GM12878 (cell line): ENCODE data around the gene PKDREJ. TPM values are rescaled to one million over a fixed set of nuclear protein-coding genes. Genes with fewer than 3 reads are reported as not detected.

Experiments
- ATAC-seq: fragments of 200-7000 bp; cut with Tn5 transposase; 3 replicates; pipeline ENCODE4 v1.9.1; 2020; ENCODE audit warnings: mild to moderate bottlenecking, moderate library complexity
- BruUV-seq: library from RNA; stranded (reverse); fragments of 400-500 nt; replicated peaks from 2 replicates; lab custom pipeline; 2021; lab: Mats Ljungman, UMichigan
- CTCF ChIA-PET: fragments of 300-600 bp; sonication (Branson Sonifier 250); formaldehyde crosslinking; extraction: SDS; loops from one replicate; lab custom pipeline; 2021; ENCODE audit warnings: inconsistent platforms; lab: Yijun Ruan, JAX
- POLR2A ChIA-PET: fragments of 350-600 bp; formaldehyde crosslinking; extraction: SDS; loops from one replicate; lab custom pipeline; 2021; ENCODE audit warnings: inconsistent platforms; lab: Charles Lee
- RAD21 ChIA-PET: fragments of 300-600 bp; sonication (Branson Sonifier 250); formaldehyde crosslinking; loops from one replicate; lab custom pipeline; 2023; ENCODE audit warnings: antibody characterized with exemption; ENCODE audit not compliant: unreplicated experiment; lab: Charles Lee
- SMC1A ChIA-PET: fragments of 300-600 bp; sonication (Branson Sonifier 250); formaldehyde crosslinking; loops from one replicate; lab custom pipeline; 2023; ENCODE audit not compliant: unreplicated experiment, uncharacterized antibody; lab: Charles Lee
- DNase-seq: peaks from one replicate; pipeline ENCODE4 v3.0.0-alpha.2; 2011; ENCODE audit warnings: low read depth, low spot score
- FAIRE-seq: peaks from 3 replicates; lab custom pipeline; 2011; peaks lifted over from hg19 to GRCh38; lab: Jason Lieb, UNC
- H2AFZ ChIP-seq: 2 replicates; pipeline ENCODE4 v1.6.0; 2011; ENCODE audit warnings: low read depth, low read length, control low read depth; ENCODE audit not compliant: control insufficient read depth
- H3K27ac ChIP-seq: 2 replicates; pipeline ENCODE4 v1.5.1; 2011; ENCODE audit warnings: control low read depth; ENCODE audit not compliant: control insufficient read depth, insufficient read depth
- H3K27me3 ChIP-seq, 2 experiments: replicated peaks in 1 of 2; 2 replicates each; pipeline versions ENCODE4 v1.6.0 to v1.6.1; 2011; ENCODE audit warnings: low read length in 1 of 2; ENCODE audit not compliant: control insufficient read depth in 2 of 2, insufficient read depth in 2 of 2
- H3K36me3 ChIP-seq, 2 experiments: 2 replicates each; pipeline ENCODE4 v1.5.1; 2011; ENCODE audit warnings: low read length in 1 of 2; ENCODE audit not compliant: control insufficient read depth in 2 of 2, insufficient read depth in 2 of 2
- H3K4me1 ChIP-seq: 2 replicates; pipeline ENCODE4 v1.6.1; 2011; ENCODE audit warnings: mild to moderate bottlenecking, low read length, moderate library complexity, mixed read lengths; ENCODE audit not compliant: control insufficient read depth, insufficient read depth
- H3K4me2 ChIP-seq: 2 replicates; pipeline ENCODE4 v1.6.0; 2011; ENCODE audit warnings: control low read depth; ENCODE audit not compliant: control insufficient read depth, insufficient read depth
- H3K4me3 ChIP-seq: fragments of 200-600 bp; sonication (generic); 2 replicates; pipeline ENCODE4 v1.5.1; 2016
- H3K79me2 ChIP-seq: 2 replicates; pipeline ENCODE4 v1.6.0; 2011; ENCODE audit warnings: low read length; ENCODE audit not compliant: control insufficient read depth, insufficient read depth
- H3K9ac ChIP-seq: 2 replicates; pipeline ENCODE4 v1.8.0; 2011; ENCODE audit warnings: low read length, control low read depth, mixed read lengths; ENCODE audit not compliant: control insufficient read depth, insufficient read depth
- H3K9me3 ChIP-seq: replicated peaks from 3 replicates; pipeline ENCODE4 v1.5.1; 2011; ENCODE audit warnings: mild to moderate bottlenecking, low read length; ENCODE audit not compliant: control insufficient read depth, insufficient read depth
- H4K20me1 ChIP-seq: 2 replicates; pipeline ENCODE4 v1.6.0; 2011; ENCODE audit not compliant: control insufficient read depth, insufficient read depth
- CBFB ChIP-seq: IDR thresholded peaks from 2 replicates; pipeline ENCODE4 v1.6.1; 2016; ENCODE audit warnings: antibody characterized with exemption, low read depth
- CHD2 ChIP-seq: IDR thresholded peaks from 2 replicates; pipeline ENCODE4 v1.6.1; 2011; ENCODE audit warnings: low read depth, low read length, improper control_type of control experiment, borderline replicate concordance
- EP300 ChIP-seq, 2 experiments: fragments of 150-350 bp in 1 of 2; IDR thresholded peaks; 2 replicates each; pipeline ENCODE4 v1.6.1; 2011 to 2012; ENCODE audit warnings: low read depth in 2 of 2, low read length in 2 of 2, borderline replicate concordance in 1 of 2, improper control_type of control experiment in 1 of 2, inconsistent platforms in 1 of 2; ENCODE audit not compliant: control insufficient read depth in 1 of 2
- FOS ChIP-seq: IDR thresholded peaks from 3 replicates; pipeline ENCODE4 v1.6.1; 2011; ENCODE audit warnings: borderline replicate concordance; ENCODE audit not compliant: insufficient read length; ENCODE audit errors: extremely low read depth
- FOXM1 ChIP-seq: IDR thresholded peaks from 2 replicates; pipeline ENCODE4 v1.6.1; 2012; ENCODE audit warnings: low read depth, mild to moderate bottlenecking, inconsistent platforms, low read length, moderate library complexity
- IKZF1 ChIP-seq: fragments of 450-650 bp; conservative IDR thresholded peaks from 2 replicates; pipeline ENCODE4 v1.6.1; 2017; ENCODE audit warnings: antibody characterized with exemption, mild to moderate bottlenecking
- NR2C2 ChIP-seq: IDR thresholded peaks from 2 replicates; pipeline ENCODE4 v1.6.1; 2011; ENCODE audit warnings: borderline replicate concordance, low read depth; ENCODE audit not compliant: control insufficient read depth, insufficient read length
- RAD51 ChIP-seq: fragments of 450-650 bp; IDR thresholded peaks from 2 replicates; pipeline ENCODE4 v1.6.1; 2016; ENCODE audit warnings: moderate library complexity, mild to moderate bottlenecking, inconsistent platforms
- SMC3 ChIP-seq: IDR thresholded peaks from 2 replicates; pipeline ENCODE4 v1.6.1; 2011; ENCODE audit warnings: low read length, improper control_type of control experiment, borderline replicate concordance
- SREBF2 ChIP-seq: IDR thresholded peaks from 2 replicates; pipeline ENCODE4 v1.6.1; 2012; ENCODE audit warnings: mild to moderate bottlenecking, low read length
- TARDBP ChIP-seq: IDR thresholded peaks from 2 replicates; pipeline ENCODE4 v1.6.1; 2016; ENCODE audit warnings: borderline replicate concordance
- TBL1XR1 ChIP-seq: IDR thresholded peaks from 2 replicates; pipeline ENCODE4 v1.6.1; 2012; ENCODE audit warnings: low read depth, low read length, improper control_type of control experiment
- ZNF24 ChIP-seq: fragments of 450-650 bp; IDR thresholded peaks from 2 replicates; pipeline ENCODE4 v1.6.1; 2017; ENCODE audit warnings: antibody characterized with exemption, mild to moderate bottlenecking
- WGBS: methylation state at CpG from one replicate; pipeline ENCODE4 v1.1.6; 2016; ENCODE audit warnings: low lambda C conversion rate; ENCODE audit not compliant: insufficient replicate concordance, insufficient coverage; ENCODE audit errors: missing lambda C conversion rate; 5-methylcytosine and 5-hydroxymethylcytosine counted together
- in situ Hi-C: fragments of 300-500 bp; cut with MboI; formaldehyde crosslinking; loops from 9 replicates; pipeline ENCODE4 v1.14.3; 2018; ENCODE audit warnings: mixed read lengths
- intact Hi-C: fragments of 100-400 bp; cut with micrococcal nuclease; formaldehyde crosslinking; loops from one replicate; pipeline ENCODE4 v1.14.2; 2022; ENCODE audit not compliant: unreplicated experiment
- polyA plus RNA-seq, 11 experiments: library from polyadenylated mRNA; depleted of rRNA in 4 of 11; unstranded in 6 of 11; stranded (reverse) in 5 of 11; fragments of >200 nt; fragmentation: Nextera tagmentation in 4 of 11; fragmentation: Illumina TruSeq in 1 of 11; extraction: Ambion mirVana in 4 of 11; extraction: Trizol in 1 of 11; gene quantifications; 1 replicate in 1 of 11; 2 replicates in 10 of 11; pipeline versions ENCODE4 v1.2.1 to v1.2.3, GENCODE V29; 2011 to 2016; ENCODE audit warnings: inconsistent platforms in 2 of 11, missing spikeins in 2 of 11, low read depth in 1 of 11
- total RNA-seq, 4 experiments: library from RNA; depleted of rRNA in 3 of 4; stranded (reverse); fragments of >200 nt in 3 of 4; fragmentation: Illumina TruSeq in 1 of 4; extraction: Trizol in 1 of 4; gene quantifications; 2 replicates each; pipeline versions ENCODE4 v1.2.1 to v1.2.3, GENCODE V29; 2013 to 2021
- TF ChIP-seq, protein P1 (sequence below): fragments of 450-650 bp; IDR thresholded peaks from 2 replicates; pipeline ENCODE4 v1.6.1; 2017; ENCODE audit warnings: mild to moderate bottlenecking, moderate library complexity
- TF ChIP-seq, protein P2 (sequence below): IDR thresholded peaks from 2 replicates; pipeline ENCODE4 v1.6.1; 2012; ENCODE audit warnings: improper control_type of control experiment, low read depth, low read length; ENCODE audit not compliant: insufficient replicate concordance

The PKDREJ gene
- total and polyA plus RNA-seq, 10 of the 15 experiments (the other 5 are each of a cell fraction or from before 2014, with no cell fraction given), result 0.02 to 0.03 TPM; not detected in 8

- H3K36me3 ChIP-seq, result no peaks in the 10 kb centered on the region
- H3K79me2 ChIP-seq, result no peaks in the 10 kb centered on the region
- H3K4me2 ChIP-seq, result no peak overlapping the region
- ChIA-PET CTCF (no interaction called here), POLR2A (no interaction called here), SMC1A (no interaction called here), RAD21 (no interaction called here)
- no peak for ATAC-seq
- no TSS peak for BruUV-seq
- H3K9ac ChIP-seq, result no peak overlapping the region
- DNase-seq, result no peak
- TF ChIP-seq SMC3, result no peak
- TF ChIP-seq CHD2, result no peak
- TF ChIP-seq TBL1XR1, result no peak
- TF ChIP-seq EP300 (IDR thresholded peaks at IDR 0.05; ENCODE audit: borderline replicate concordance in 1 of 2, control insufficient read depth in 1 of 2, low read depth in 2 of 2, low read length in 2 of 2), result no peak
- TF ChIP-seq SREBF2, result no peak
- no peak for TF ChIP-seq CBFB
- no peak for TF ChIP-seq FOS
- TF ChIP-seq RAD51, result no peak
- TF ChIP-seq ZNF24, result no peak
- TF ChIP-seq IKZF1, result no peak
- no peak for TF ChIP-seq NR2C2
- TF ChIP-seq FOXM1, result no peak
- TF ChIP-seq, protein P1, sequence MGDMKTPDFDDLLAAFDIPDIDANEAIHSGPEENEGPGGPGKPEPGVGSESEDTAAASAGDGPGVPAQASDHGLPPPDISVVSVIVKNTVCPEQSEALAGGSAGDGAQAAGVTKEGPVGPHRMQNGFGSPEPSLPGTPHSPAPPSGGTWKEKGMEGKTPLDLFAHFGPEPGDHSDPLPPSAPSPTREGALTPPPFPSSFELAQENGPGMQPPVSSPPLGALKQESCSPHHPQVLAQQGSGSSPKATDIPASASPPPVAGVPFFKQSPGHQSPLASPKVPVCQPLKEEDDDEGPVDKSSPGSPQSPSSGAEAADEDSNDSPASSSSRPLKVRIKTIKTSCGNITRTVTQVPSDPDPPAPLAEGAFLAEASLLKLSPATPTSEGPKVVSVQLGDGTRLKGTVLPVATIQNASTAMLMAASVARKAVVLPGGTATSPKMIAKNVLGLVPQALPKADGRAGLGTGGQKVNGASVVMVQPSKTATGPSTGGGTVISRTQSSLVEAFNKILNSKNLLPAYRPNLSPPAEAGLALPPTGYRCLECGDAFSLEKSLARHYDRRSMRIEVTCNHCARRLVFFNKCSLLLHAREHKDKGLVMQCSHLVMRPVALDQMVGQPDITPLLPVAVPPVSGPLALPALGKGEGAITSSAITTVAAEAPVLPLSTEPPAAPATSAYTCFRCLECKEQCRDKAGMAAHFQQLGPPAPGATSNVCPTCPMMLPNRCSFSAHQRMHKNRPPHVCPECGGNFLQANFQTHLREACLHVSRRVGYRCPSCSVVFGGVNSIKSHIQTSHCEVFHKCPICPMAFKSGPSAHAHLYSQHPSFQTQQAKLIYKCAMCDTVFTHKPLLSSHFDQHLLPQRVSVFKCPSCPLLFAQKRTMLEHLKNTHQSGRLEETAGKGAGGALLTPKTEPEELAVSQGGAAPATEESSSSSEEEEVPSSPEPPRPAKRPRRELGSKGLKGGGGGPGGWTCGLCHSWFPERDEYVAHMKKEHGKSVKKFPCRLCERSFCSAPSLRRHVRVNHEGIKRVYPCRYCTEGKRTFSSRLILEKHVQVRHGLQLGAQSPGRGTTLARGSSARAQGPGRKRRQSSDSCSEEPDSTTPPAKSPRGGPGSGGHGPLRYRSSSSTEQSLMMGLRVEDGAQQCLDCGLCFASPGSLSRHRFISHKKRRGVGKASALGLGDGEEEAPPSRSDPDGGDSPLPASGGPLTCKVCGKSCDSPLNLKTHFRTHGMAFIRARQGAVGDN, result no peak
- TF ChIP-seq, protein P2, sequence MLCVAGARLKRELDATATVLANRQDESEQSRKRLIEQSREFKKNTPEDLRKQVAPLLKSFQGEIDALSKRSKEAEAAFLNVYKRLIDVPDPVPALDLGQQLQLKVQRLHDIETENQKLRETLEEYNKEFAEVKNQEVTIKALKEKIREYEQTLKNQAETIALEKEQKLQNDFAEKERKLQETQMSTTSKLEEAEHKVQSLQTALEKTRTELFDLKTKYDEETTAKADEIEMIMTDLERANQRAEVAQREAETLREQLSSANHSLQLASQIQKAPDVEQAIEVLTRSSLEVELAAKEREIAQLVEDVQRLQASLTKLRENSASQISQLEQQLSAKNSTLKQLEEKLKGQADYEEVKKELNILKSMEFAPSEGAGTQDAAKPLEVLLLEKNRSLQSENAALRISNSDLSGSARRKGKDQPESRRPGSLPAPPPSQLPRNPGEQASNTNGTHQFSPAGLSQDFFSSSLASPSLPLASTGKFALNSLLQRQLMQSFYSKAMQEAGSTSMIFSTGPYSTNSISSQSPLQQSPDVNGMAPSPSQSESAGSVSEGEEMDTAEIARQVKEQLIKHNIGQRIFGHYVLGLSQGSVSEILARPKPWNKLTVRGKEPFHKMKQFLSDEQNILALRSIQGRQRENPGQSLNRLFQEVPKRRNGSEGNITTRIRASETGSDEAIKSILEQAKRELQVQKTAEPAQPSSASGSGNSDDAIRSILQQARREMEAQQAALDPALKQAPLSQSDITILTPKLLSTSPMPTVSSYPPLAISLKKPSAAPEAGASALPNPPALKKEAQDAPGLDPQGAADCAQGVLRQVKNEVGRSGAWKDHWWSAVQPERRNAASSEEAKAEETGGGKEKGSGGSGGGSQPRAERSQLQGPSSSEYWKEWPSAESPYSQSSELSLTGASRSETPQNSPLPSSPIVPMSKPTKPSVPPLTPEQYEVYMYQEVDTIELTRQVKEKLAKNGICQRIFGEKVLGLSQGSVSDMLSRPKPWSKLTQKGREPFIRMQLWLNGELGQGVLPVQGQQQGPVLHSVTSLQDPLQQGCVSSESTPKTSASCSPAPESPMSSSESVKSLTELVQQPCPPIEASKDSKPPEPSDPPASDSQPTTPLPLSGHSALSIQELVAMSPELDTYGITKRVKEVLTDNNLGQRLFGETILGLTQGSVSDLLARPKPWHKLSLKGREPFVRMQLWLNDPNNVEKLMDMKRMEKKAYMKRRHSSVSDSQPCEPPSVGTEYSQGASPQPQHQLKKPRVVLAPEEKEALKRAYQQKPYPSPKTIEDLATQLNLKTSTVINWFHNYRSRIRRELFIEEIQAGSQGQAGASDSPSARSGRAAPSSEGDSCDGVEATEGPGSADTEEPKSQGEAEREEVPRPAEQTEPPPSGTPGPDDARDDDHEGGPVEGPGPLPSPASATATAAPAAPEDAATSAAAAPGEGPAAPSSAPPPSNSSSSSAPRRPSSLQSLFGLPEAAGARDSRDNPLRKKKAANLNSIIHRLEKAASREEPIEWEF, result no peak
- TF ChIP-seq TARDBP, result no peak
- in situ Hi-C loops, result no loop called here
- intact Hi-C loops, result no loop called here
- WGBS, result 44% methylated on average over 6 of the region's 6 CpGs
- no peaks in the 10 kb centered on the region for H3K4me1 ChIP-seq
- H4K20me1 ChIP-seq, result no peaks in the 10 kb centered on the region
- no peak for FAIRE-seq
- no peak overlapping the region for H3K27ac ChIP-seq
- no peak overlapping the region for H2AFZ ChIP-seq
- H3K9me3 ChIP-seq, result peaks cover 1% of the 10 kb centered on the region; the same call in 2 of the 3 replicates
- peaks cover 3 to 5% of the 10 kb centered on the region in 2 experiments for H3K27me3 ChIP-seq
- H3K4me3 ChIP-seq, result no peak overlapping the region
Measured at GRCh38 chr22:46260038-46260437, 3.1 kb downstream of the PKDREJ start.
